ENCODE data around the gene KIR2DL1. TPM values are rescaled to one million over a fixed set of nuclear protein-coding genes. Genes with fewer than 3 reads are reported as not detected.
"Not testable (repeated sequence)": the region's sequence is repeated elsewhere in the genome, so short reads cannot be mapped to it uniquely, and the experiment has no call there.

Gene KIR2DL1
- total RNA-seq, 2 experiments from 2014 or later = 0.34 to 0.42 TPM

- CTCF ChIA-PET = no interaction called here
- POLR2A ChIA-PET = no interaction called here
These were observed 48.3 kb downstream of the KIR2DL1 start for GRCh38 chr19:54817670-54818536.

- CTCF ChIA-PET, POLR2A ChIA-PET: not testable (repeated sequence)
These were observed 54.8 kb downstream of the KIR2DL1 start for GRCh38 chr19:54824416-54824815.

GRCh38 chr19:54825326-54825725 lies 55.7 kb downstream of the KIR2DL1 start:
- CTCF ChIA-PET, POLR2A ChIA-PET: not testable (repeated sequence)

- POLR2A ChIA-PET, CTCF ChIA-PET: not testable (repeated sequence)
These were observed 58.5 kb downstream of the KIR2DL1 start for GRCh38 chr19:54828064-54828463.

- POLR2A ChIA-PET, CTCF ChIA-PET: not testable (repeated sequence)
These were observed 62.9 kb downstream of the KIR2DL1 start, which contains the start of gene KIR2DS4 for GRCh38 chr19:54832496-54832895. Gene KIR2DS4 (plus strand): TSS chr19:54832676.

Other genes starting within 250 kb of the KIR2DL1 start
- not detected for gene LILRA2, start 196.0 kb upstream of the KIR2DL1 start, total RNA-seq
- not detected for gene LILRA1, start 176.2 kb upstream of the KIR2DL1 start, total RNA-seq
- 1 to 10 TPM; 1.2 to 1.5 TPM for gene LILRB1, start 139.3 kb upstream of the KIR2DL1 start, total RNA-seq
- not detected for gene LILRB4, start 106.8 kb upstream of the KIR2DL1 start, total RNA-seq
- gene KIR3DL3, start 45.4 kb upstream of the KIR2DL1 start, total RNA-seq = not detected
- under 1 TPM; 0.57 to 0.74 TPM for gene KIR2DL3, start 31.3 kb upstream of the KIR2DL1 start, total RNA-seq
- under 1 TPM; 0.13 to 0.21 TPM for gene KIR2DL4, start 33.8 kb downstream of the KIR2DL1 start, total RNA-seq
- under 1 TPM; 0.23 to 0.38 TPM for gene KIR3DL1, start 46.7 kb downstream of the KIR2DL1 start, total RNA-seq
- under 1 TPM; 0.21 to 0.42 TPM for gene KIR2DS4, start 62.9 kb downstream of the KIR2DL1 start, total RNA-seq
- under 1 TPM; 0.34 to 0.40 TPM for gene KIR3DL2, start 80.7 kb downstream of the KIR2DL1 start, total RNA-seq
- not detected for gene FCAR, start 104.4 kb downstream of the KIR2DL1 start, total RNA-seq
- under 1 TPM; 0.38 to 0.44 TPM for gene NCR1, start 136.4 kb downstream of the KIR2DL1 start, total RNA-seq
- gene NLRP7, start 177.7 kb downstream of the KIR2DL1 start, total RNA-seq = not detected
- 10 to 100 TPM; 14.1 to 14.3 TPM for gene NLRP2, start 196.6 kb downstream of the KIR2DL1 start, total RNA-seq

All from activated CD8-positive, alpha-beta memory T cell treated with anti-CD3 and anti-CD28 coated beads for 36 hours (primary cell).